ENCODE results near the gene ANTKMT. TPM values are rescaled to one million over a fixed set of nuclear protein-coding genes. Genes with fewer than 3 reads are reported as not detected.

Gene ANTKMT
- polyA plus RNA-seq, 1 donor from 2014 or later = 73.4 TPM

GRCh38 chr16:769934-770333, 49.0 kb downstream of the ANTKMT start:
- no peak for TF ChIP-seq POLR2AphosphoS5 (IDR thresholded peaks at IDR 0.05)
- TF ChIP-seq EZH2 (IDR thresholded peaks at IDR 0.05; ENCODE audit: borderline replicate concordance, insufficient read depth, low read length, poor library complexity, severe bottlenecking) = no peak
- no peak for TF ChIP-seq EP300 (conservative IDR thresholded peaks at IDR 0.05; ENCODE audit: poor library complexity, severe bottlenecking)
- TF ChIP-seq MXI1 (conservative IDR thresholded peaks at IDR 0.05; ENCODE audit: poor library complexity, severe bottlenecking) = no peak
- TF ChIP-seq RAD21 (conservative IDR thresholded peaks at IDR 0.05) = no peak
- no peak for TF ChIP-seq CTCF (IDR thresholded peaks at IDR 0.05; ENCODE audit: poor library complexity, severe bottlenecking)
- no peak for TF ChIP-seq TAF1 (IDR thresholded peaks at IDR 0.05; ENCODE audit: low read depth)
- TF ChIP-seq REST (IDR thresholded peaks at IDR 0.05; ENCODE audit: borderline replicate concordance) = no peak
- TF ChIP-seq SMC3 (conservative IDR thresholded peaks at IDR 0.05; ENCODE audit: poor library complexity) = no peak
- Histone ChIP-seq H3K4me3 (ENCODE audit: low read length) (no peak overlapping the region), H3K36me3 (ENCODE audit: insufficient read depth, low read length) (no peaks in the 10 kb centered on the region), H3K27me3 (ENCODE audit: insufficient read depth, low read depth, low read length) (no peaks in the 10 kb centered on the region), H3F3A (ENCODE audit: insufficient read depth, low read length, poor library complexity, severe bottlenecking) (no peaks in the 10 kb centered on the region), H3K9ac (ENCODE audit: low read length) (no peak overlapping the region), H3K4me2 (ENCODE audit: low read length) (no peak overlapping the region), H3K9me3 (ENCODE audit: low read length) (no peaks in the 10 kb centered on the region), H4K20me1 (ENCODE audit: insufficient read depth) (no peaks in the 10 kb centered on the region), H2AFZ (ENCODE audit: low read depth, low read length) (no peak overlapping the region), H3K79me2 (replicated peaks; ENCODE audit: insufficient read depth, low read length) (no peaks in the 10 kb centered on the region), H3K27ac (ENCODE audit: low read length) (no peak overlapping the region), H3K9me2 (ENCODE audit: insufficient read depth, low read length) (no peaks in the 10 kb centered on the region)

GRCh38 chr16:770411-770810, 49.5 kb downstream of the ANTKMT start:
- Histone ChIP-seq H3K36me3 (ENCODE audit: insufficient read depth, low read length) (no peaks in the 10 kb centered on the region), H3K27me3 (ENCODE audit: insufficient read depth, low read depth, low read length) (no peaks in the 10 kb centered on the region), H3K4me2 (ENCODE audit: low read length) (no peak overlapping the region), H3K9me2 (ENCODE audit: insufficient read depth, low read length) (no peaks in the 10 kb centered on the region), H3K27ac (ENCODE audit: low read length) (no peak overlapping the region), H3K79me2 (replicated peaks; ENCODE audit: insufficient read depth, low read length) (no peaks in the 10 kb centered on the region), H4K20me1 (ENCODE audit: insufficient read depth) (no peaks in the 10 kb centered on the region), H3F3A (ENCODE audit: insufficient read depth, low read length, poor library complexity, severe bottlenecking) (no peaks in the 10 kb centered on the region), H3K9ac (ENCODE audit: low read length) (no peak overlapping the region), H3K9me3 (ENCODE audit: low read length) (no peaks in the 10 kb centered on the region), H3K4me3 (ENCODE audit: low read length) (no peak overlapping the region), H2AFZ (ENCODE audit: low read depth, low read length) (no peak overlapping the region)
- TF ChIP-seq SMC3 (conservative IDR thresholded peaks at IDR 0.05; ENCODE audit: poor library complexity) = no peak
- no peak for TF ChIP-seq POLR2AphosphoS5 (IDR thresholded peaks at IDR 0.05)
- no peak for TF ChIP-seq CTCF (IDR thresholded peaks at IDR 0.05; ENCODE audit: poor library complexity, severe bottlenecking)
- no peak for TF ChIP-seq TAF1 (IDR thresholded peaks at IDR 0.05; ENCODE audit: low read depth)
- no peak for TF ChIP-seq MXI1 (conservative IDR thresholded peaks at IDR 0.05; ENCODE audit: poor library complexity, severe bottlenecking)
- TF ChIP-seq EZH2 (IDR thresholded peaks at IDR 0.05; ENCODE audit: borderline replicate concordance, insufficient read depth, low read length, poor library complexity, severe bottlenecking) = no peak
- no peak for TF ChIP-seq EP300 (conservative IDR thresholded peaks at IDR 0.05; ENCODE audit: poor library complexity, severe bottlenecking)
- TF ChIP-seq RAD21 (conservative IDR thresholded peaks at IDR 0.05) = no peak
- no peak for TF ChIP-seq REST (IDR thresholded peaks at IDR 0.05; ENCODE audit: borderline replicate concordance)
